DMS 273 (cell line): Measurements from ENCODE around the gene AFF3.

Source experiments
- DNase-seq: peaks from one replicate; lab custom pipeline; 2025; ENCODE audit not compliant: unreplicated experiment; lab: John Stamatoyannopoulos, UW

AFF3 gene

DNA sequence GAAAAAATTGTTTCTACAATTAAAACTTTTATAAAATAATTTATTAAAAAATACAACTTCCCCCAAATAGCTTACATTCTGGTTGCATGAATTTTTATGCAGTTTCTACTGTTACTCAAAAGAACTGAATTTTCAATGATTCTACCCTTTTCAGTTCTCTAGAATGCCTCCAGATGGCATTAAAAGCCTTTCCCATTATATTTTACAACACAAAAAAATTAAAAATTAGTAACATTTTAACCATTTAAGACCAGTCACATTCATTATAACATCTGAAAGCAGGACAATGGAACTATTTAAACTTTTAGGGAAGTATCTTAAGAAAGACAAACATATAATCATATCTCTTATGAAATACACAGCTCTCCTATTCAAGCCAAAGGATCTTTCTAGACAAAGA is 416.6 kb downstream of the AFF3 start:
- DNase-seq: no peak

GRCh38 chr2:99722476-99722875 is 419.9 kb downstream of the AFF3 start:
- no peak for DNase-seq

- no peak for DNase-seq
Observed at GRCh38 chr2:99719102-99719501, 423.3 kb downstream of the AFF3 start.

- no peak for DNase-seq
Observed at GRCh38 chr2:99715956-99716355, 426.4 kb downstream of the AFF3 start.

GRCh38 chr2:99714349-99714748 is 428.0 kb downstream of the AFF3 start:
- no peak for DNase-seq

- no peak for DNase-seq
Observed at GRCh38 chr2:99711144-99711543, 431.2 kb downstream of the AFF3 start.

DNA sequence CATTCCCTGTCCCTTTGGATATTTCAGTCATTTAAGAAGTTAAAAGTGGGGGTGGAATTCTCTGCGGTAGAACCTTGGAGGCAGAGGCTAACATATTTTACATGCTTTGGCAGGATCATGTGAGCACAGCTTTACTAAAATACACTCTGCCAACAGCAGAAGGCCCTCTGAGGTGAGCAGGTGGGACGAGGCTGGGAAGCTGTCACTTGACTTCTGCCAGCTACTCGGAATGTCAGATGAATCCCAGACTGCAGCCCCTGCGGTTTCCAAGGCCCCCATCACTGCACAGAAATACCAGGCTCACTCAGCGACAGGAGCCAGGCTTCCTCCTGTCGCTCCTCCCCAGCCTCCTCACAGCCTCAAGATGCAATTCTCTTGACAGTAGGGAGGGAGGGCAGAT is 431.7 kb downstream of the AFF3 start:
- DNase-seq: peak; percentile 77

DNA sequence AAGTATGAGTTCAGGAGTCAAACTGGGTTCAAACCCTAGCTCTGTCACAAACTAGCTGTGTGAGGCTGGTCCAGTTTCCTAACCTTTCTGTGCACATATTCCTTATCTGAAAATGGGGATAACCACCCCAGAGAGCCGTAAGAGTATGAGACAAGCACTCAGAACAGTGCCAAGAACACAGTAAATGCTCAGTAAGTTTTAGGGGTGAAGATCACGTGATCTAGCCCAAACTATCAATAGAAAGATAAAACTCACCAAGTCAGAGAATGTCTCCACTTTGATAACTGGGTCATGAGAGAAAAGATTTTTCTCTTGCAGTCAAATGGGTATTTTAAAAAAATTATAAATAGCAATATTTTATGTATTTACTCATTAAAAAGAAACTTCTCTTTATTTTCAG is 433.2 kb downstream of the AFF3 start:
- DNase-seq: no peak

DNA sequence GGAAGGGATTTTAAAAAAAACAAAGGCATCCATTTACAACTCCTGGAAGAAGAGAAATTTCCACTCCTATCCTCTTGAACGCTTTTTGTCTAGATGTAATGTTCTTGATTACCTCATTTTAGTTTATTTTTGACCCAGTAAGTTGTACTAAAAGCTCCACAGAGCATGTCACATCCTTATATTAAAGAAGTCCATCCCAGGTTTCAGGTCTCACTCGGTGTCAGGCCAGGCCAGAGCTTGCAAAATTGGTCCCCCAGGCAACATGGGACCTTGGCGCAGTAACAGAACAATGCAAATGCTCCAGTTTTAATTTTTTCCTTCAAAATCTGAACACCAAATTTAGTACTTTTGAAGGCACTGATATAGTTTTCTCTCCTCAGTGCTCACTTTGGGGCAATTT is 434.2 kb downstream of the AFF3 start:
- peak; percentile 38 for DNase-seq

DNA sequence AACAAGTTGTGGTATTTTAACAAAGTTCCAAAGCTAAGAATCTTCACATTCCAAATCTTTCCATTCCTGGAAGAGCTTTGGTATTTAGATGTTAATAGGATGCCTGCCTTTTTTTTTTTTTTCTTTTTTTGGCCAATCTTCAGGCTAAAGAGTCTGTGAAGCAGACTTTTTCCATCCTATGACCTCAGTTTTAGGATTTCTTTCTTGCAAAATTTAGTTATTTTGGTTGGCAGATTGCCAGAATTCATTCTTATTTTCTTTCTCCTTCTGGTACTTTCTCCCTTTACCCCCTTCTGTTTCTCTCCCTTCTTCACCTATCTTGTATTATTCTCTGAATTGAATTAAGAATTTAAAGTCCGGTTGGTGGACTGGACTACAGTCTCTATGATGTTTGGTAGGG is 434.8 kb downstream of the AFF3 start:
- DNase-seq: no peak

- DNase-seq: no peak
Observed at GRCh38 chr2:99706735-99707134, 435.7 kb downstream of the AFF3 start.

DNA sequence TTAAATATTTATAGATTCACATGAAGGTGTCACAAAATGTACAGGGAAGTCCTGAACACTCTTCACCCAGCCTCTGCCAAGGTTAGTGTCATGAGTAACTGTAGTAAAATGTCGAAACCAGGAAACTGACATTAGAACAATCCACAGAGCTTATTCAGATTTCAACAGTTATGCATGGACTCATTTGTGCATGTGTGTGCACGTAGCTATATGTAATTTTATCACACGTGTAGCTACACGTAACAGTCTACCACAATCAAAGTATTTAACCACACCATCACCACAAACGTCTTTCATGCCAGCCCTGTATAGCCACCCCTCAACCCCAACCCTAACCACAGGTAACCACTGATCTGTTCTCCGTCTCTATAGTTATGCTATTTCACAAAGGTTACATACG is 440.9 kb downstream of the AFF3 start:
- no peak for DNase-seq

- no peak for DNase-seq
Observed at GRCh38 chr2:99700482-99701398, 441.6 kb downstream of the AFF3 start.

DNA sequence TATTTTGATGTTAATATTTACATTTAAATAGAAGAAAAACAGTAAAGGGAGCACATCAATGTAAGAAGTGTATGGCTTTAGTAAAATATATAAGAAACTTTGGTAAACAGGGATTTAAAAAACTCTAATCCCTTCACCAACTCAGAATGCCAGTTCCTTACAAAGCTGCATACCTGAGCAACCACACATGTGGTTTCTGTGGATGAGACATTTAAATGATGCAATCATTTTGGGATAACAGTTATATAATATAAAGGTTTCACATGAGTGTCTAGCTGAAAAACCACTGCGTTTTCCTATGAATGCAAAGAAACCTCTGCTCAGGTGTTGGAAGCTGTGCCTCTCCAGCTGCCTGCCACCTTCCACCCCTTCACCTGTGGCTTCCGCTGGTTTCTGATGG is 443.5 kb downstream of the AFF3 start:
- no peak for DNase-seq

DNA sequence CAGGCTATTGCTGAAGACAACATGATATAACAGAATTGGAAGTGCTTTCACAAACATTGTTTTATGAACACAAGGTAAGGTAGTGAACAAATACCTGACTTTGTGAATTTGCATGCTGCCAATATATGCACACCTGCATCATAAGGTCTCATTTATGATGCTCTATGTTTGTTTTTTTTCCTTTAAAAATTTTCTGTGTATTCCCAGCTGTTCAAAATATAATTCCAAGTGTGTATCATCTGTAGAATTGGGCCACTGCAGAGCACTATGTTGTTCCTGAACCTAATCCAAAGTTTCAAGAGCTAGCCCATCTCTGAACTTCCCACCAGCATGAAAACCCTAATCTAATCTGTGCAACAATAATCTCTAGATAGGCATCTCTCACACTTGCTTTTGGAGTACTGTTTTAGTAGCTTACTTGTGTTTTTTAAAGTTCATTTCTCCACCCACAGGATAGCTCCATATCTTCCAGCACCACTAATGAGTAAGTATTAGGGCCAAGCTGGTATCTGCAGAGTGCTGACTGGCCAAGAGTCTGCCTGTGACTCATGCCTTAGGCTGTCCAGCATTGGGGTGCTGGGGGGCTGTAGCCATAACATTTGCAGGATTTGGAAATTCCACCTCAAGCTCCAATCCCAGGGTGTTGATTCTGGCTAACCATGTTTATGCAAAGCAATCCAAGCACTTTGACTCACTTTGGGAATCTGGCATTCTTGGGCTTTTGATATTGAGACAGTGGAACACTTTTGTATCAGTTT is 444.4 kb downstream of the AFF3 start:
- no peak for DNase-seq

DNA sequence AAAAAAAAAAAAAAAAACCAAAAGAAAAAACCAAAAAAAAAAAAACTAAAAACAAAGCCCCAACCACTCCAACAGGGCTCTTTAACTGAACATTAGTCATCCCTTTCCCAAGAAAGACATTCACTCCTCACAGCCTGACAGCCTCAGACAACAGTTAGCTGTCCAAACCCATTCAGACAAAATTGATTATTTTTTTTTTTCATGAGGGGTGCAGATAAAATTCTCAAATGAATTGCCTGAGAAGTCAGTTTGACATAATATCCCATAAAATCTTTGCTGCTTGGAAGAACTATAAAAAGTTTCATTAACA is 446.5 kb downstream of the AFF3 start:
- no peak for DNase-seq

GRCh38 chr2:99695130-99695943 is 447.1 kb downstream of the AFF3 start:
- no peak for DNase-seq

DNA sequence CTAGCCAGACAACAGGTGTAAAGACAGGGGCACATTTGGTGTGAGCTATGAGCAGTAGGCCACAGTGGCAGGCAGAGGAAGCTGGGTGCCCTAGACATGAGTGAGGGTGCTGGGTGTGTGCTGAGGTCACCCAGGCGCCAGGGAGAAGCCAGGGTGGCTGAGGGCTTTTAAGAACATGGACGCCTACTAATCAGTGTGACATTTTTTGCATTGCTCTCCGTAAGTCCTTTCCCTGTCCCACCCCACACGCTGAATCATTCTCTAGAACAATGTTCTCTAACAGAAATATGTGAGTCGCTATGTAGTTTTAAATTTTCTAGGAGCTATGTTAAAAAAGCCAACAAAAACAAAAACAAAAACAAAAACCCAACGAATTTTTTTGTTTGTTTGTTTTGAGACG is 448.1 kb downstream of the AFF3 start:
- DNase-seq: no peak

DNA sequence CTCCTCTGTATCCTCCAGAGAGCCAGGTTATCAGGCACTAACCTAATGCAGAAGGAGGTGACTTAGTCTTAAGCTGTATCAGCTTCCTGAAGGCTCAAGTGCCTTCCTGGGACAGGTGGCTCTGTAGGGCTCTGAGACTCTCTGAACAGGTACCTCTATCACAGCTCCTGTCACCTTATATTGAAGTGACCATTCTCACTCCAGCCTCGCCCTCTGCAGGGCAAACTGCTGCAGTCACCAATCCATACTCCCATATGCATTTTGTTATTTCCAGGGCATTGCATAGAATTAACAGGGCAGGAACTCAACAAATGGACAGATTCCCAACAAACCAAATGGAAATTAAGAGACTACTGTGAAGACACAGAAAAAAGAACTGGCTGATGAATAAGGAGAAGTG is 449.6 kb downstream of the AFF3 start:
- no peak for DNase-seq

- DNase-seq: no peak
Observed at GRCh38 chr2:99691926-99692325, 450.5 kb downstream of the AFF3 start.

GRCh38 chr2:99689145-99689742 is 453.1 kb downstream of the AFF3 start:
- no peak for DNase-seq
